ENCODE measurements around the gene KCTD5.

KCTD5 gene

DNA sequence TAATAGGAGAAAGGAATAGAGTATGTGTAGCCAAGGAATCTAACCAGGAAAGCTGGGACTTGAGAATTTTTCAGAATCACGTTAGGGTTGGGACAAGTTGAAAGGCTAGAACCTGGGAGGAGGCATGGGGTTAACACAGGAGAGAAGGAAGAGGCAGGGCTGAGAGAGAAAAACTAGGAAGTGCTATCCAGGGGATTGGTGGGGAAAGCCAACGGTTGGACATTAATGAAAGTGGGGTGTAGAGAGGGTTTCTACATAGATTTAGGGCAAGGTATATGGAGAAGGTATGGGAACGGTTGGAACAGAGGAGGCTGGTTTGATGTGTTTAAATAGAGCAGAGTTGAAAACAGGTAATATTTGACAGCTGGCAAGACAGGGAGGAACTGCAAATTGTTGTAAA, 72.8 kb downstream of the KCTD5 start:
- no peak for DNase-seq (ENCODE audit: low read depth)

DNA sequence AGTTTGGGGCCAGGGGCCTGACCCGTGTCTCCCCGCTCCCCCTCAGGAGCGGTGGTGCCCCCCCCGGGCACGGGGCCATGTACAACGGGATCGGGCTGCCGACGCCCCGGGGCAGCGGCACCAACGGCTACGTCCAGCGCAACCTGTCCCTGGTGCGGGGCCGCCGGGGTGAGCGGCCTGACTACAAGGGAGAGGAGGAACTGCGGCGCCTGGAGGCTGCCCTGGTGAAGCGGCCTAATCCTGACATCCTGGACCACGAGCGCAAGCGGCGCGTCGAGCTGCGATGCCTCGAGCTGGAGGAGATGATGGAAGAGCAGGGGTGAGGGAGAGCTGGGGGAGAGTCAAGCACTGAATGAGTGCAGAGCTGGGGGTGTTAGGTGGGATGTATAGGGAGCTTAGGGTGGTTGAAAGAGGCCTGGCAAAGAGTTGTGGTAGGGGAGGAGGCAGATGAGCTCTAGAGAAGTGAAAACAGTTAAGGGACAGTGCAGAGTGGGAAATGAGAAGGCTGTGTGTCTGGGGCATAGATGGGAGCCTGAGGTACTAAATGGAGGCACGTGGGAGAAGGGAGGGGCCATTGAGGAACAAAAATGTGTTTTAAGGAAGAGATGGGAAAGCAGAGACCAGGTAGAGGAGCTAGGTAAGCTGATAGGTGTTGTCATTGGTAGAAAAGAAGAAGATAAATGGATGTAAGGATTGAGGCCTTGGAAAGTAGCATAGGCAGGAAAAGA, 74.1 kb downstream of the KCTD5 start:
- no peak for DNase-seq (ENCODE audit: low read depth)
- H3K4me3 ChIP-seq (ENCODE audit: low read depth, low read length), result no peak overlapping the region
- TF ChIP-seq, protein P1, sequence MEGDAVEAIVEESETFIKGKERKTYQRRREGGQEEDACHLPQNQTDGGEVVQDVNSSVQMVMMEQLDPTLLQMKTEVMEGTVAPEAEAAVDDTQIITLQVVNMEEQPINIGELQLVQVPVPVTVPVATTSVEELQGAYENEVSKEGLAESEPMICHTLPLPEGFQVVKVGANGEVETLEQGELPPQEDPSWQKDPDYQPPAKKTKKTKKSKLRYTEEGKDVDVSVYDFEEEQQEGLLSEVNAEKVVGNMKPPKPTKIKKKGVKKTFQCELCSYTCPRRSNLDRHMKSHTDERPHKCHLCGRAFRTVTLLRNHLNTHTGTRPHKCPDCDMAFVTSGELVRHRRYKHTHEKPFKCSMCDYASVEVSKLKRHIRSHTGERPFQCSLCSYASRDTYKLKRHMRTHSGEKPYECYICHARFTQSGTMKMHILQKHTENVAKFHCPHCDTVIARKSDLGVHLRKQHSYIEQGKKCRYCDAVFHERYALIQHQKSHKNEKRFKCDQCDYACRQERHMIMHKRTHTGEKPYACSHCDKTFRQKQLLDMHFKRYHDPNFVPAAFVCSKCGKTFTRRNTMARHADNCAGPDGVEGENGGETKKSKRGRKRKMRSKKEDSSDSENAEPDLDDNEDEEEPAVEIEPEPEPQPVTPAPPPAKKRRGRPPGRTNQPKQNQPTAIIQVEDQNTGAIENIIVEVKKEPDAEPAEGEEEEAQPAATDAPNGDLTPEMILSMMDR (IDR thresholded peaks at IDR 0.05; ENCODE audit: low read depth, low read length, missing control alignments), result no peak

More for the DNA sequence above, 72.8 kb downstream of the KCTD5 start:
- TF ChIP-seq, protein P1 (IDR thresholded peaks at IDR 0.05; ENCODE audit: low read depth, low read length, missing control alignments), result no peak
- H3K4me3 ChIP-seq (ENCODE audit: low read depth, low read length), result no peak overlapping the region

DNA sequence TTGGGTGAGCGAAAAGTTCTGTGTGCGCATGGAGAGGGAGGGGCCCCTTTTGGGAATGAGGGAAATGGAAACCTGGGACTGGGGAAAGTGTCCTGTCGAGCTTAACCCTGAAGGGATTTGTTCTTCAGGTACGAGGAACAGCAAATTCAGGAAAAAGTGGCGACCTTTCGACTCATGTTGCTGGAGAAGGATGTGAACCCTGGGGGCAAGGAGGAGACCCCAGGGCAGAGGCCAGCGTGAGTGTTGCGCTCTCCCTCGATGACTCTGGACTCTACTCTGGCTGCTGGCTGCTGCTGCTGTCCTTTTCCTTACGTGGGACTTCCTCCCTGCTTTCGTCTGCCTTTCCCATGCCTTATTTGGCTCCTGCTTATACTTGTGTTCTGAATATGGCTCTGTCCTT, 75.0 kb downstream of the KCTD5 start:
- H3K4me3 ChIP-seq (ENCODE audit: low read depth, low read length), result no peak overlapping the region
- TF ChIP-seq, protein P1 (IDR thresholded peaks at IDR 0.05; ENCODE audit: low read depth, low read length, missing control alignments), result no peak

More for the DNA sequence above, 75.0 kb downstream of the KCTD5 start:
- DNase-seq (ENCODE audit: low read depth), result no peak
